Stimulated activated CD8-positive, alpha-beta memory T cell treated with anti-CD3 and anti-CD28 coated beads, Interleukin-12 subunit alpha, Interleukin-12 subunit beta, amount 100 ng/mL, for 24 hours (primary cell): Measurements from ENCODE around the gene ZNF587B.
A peak's percentile ranks its signal among the peaks of the same experiment; 100 is the strongest.
"Not testable (repeated sequence)": the region's sequence is repeated elsewhere in the genome, so short reads cannot be mapped to it uniquely, and the experiment has no call there.

Experiments used
- DNase-seq: peaks from one replicate; pipeline ENCODE4 v3.0.0-alpha.2; 2020; ENCODE audit errors: extremely low read depth

ZNF587B gene

GRCh38 chr19:57830071-57830602 lies at the start of gene ZNF587B:
ZNF587B (plus strand) TSS chr19:57830299; CDS start chr19:57830529, 230 bp downstream.
- no peak for DNase-seq

- DNase-seq = no peak
Observed at GRCh38 chr19:57786286-57786685, 43.8 kb upstream of the ZNF587B start.

GRCh38 chr19:57786906-57787305 lies 43.2 kb upstream of the ZNF587B start:
- no peak for DNase-seq

- no peak for DNase-seq
Observed at GRCh38 chr19:57788114-57788692, 41.9 kb upstream of the ZNF587B start.

GRCh38 chr19:57789288-57789687 lies 40.8 kb upstream of the ZNF587B start:
- no peak for DNase-seq

- DNase-seq = not testable (repeated sequence)
Observed at GRCh38 chr19:57796580-57796979, 33.5 kb upstream of the ZNF587B start.

GRCh38 chr19:57800696-57801095 lies 29.4 kb upstream of the ZNF587B start:
- DNase-seq = no peak

- DNase-seq = no peak
Observed at GRCh38 chr19:57802269-57802668, 27.8 kb upstream of the ZNF587B start.

- no peak for DNase-seq
Observed at GRCh38 chr19:57803265-57803593, 26.9 kb upstream of the ZNF587B start.

GRCh38 chr19:57803594-57804325 lies 26.3 kb upstream of the ZNF587B start:
- DNase-seq = no peak

- DNase-seq = no peak
Observed at GRCh38 chr19:57807541-57807940, 22.6 kb upstream of the ZNF587B start.

GRCh38 chr19:57810410-57811295 lies 19.4 kb upstream of the ZNF587B start:
- DNase-seq = not testable (repeated sequence)

GRCh38 chr19:57812226-57812625 lies 17.9 kb upstream of the ZNF587B start:
- no peak for DNase-seq

GRCh38 chr19:57812975-57813820 lies 16.9 kb upstream of the ZNF587B start:
- DNase-seq = not testable (repeated sequence)

- DNase-seq = no peak
Observed at GRCh38 chr19:57813919-57814504, 16.1 kb upstream of the ZNF587B start.

- DNase-seq = peak; percentile 38
Observed at GRCh38 chr19:57814505-57815246, 15.4 kb upstream of the ZNF587B start, which contains the start of gene ZNF552. ZNF552 (minus strand) TSS chr19:57814913; CDS start chr19:57814743, 170 bp downstream.

GRCh38 chr19:57815247-57816075 lies 14.6 kb upstream of the ZNF587B start:
- DNase-seq = no peak

GRCh38 chr19:57816652-57817051 lies 13.4 kb upstream of the ZNF587B start:
- DNase-seq = no peak

GRCh38 chr19:57817976-57818375 lies 12.1 kb upstream of the ZNF587B start:
- no peak for DNase-seq
